K562 (cell line): Measurements from ENCODE around the gene RPS4Y1. TPM values are rescaled to one million over a fixed set of nuclear protein-coding genes. Genes with fewer than 3 reads are reported as not detected.

Experiments used
- ATAC-seq: fragments of 200-7000 bp; cut with Tn5 transposase; 3 replicates; pipeline ENCODE4 v1.9.1; 2020; ENCODE audit warnings: moderate library complexity
- BruUV-seq: library from RNA; stranded (reverse); fragments of 400-500 nt; replicated peaks from 2 replicates; lab custom pipeline; 2021; lab: Mats Ljungman, UMichigan
- CTCF ChIA-PET: fragments of 300-600 bp; formaldehyde crosslinking; extraction: SDS; loops from one replicate; lab custom pipeline; 2021; ENCODE audit warnings: low intra/inter-chr PET ratio; lab: Yijun Ruan, JAX
- POLR2A ChIA-PET: fragments of 300-600, 350-650 bp; sonication (Branson Sonifier 250); formaldehyde crosslinking; extraction: SDS; loops from one replicate; lab custom pipeline; 2021; ENCODE audit warnings: antibody characterized with exemption, inconsistent platforms; lab: Yijun Ruan, JAX
- DNase-seq, 4 experiments: peaks; one replicate each; pipeline versions ENCODE4 v3.0.0 to v3.0.0-alpha.2; 2011 to 2018; ENCODE audit warnings: low spot score in 3 of 4, mixed read lengths in 3 of 4; ENCODE audit errors: extremely low read depth in 1 of 4
- FAIRE-seq: peaks from 2 replicates; lab custom pipeline; 2011; peaks lifted over from hg19 to GRCh38; lab: Jason Lieb, UNC
- H2AFZ ChIP-seq: 2 replicates; pipeline ENCODE4 v1.6.0; 2011; ENCODE audit warnings: low read depth, low read length, control low read depth, inconsistent platforms
- H3K27ac ChIP-seq: fragments of 200-600 bp; 3 replicates; pipeline ENCODE4 v1.8.0; 2011; ENCODE audit warnings: low read depth, mild to moderate bottlenecking, control low read depth, inconsistent platforms, low read length, moderate library complexity, mixed read lengths; ENCODE audit errors: extremely low read depth
- H3K27me3 ChIP-seq, 2 experiments: fragments of 300-600 bp in 1 of 2; 2 replicates in 1 of 2; 3 replicates in 1 of 2; pipeline versions ENCODE4 v1.6.0 to v1.8.0; 2011; ENCODE audit warnings: inconsistent platforms in 2 of 2, low read length in 2 of 2, mild to moderate bottlenecking in 1 of 2, mixed read lengths in 1 of 2, moderate library complexity in 1 of 2; ENCODE audit not compliant: control insufficient read depth in 2 of 2, insufficient read depth in 2 of 2
- H3K36me3 ChIP-seq: fragments of 300-600 bp; 3 replicates; pipeline ENCODE4 v1.8.0; 2011; ENCODE audit warnings: mild to moderate bottlenecking, low read length, inconsistent platforms; ENCODE audit not compliant: control insufficient read depth, insufficient read depth
- H3K4me1 ChIP-seq, 2 experiments: fragments of 200-600 bp in 1 of 2; replicated peaks in 1 of 2; 2 replicates in 1 of 2; 3 replicates in 1 of 2; pipeline versions ENCODE4 v1.5.1 to v1.8.0; 2011; ENCODE audit warnings: inconsistent platforms in 2 of 2, low read length in 2 of 2, mild to moderate bottlenecking in 1 of 2, mixed read lengths in 1 of 2, moderate library complexity in 1 of 2; ENCODE audit not compliant: control insufficient read depth in 2 of 2, insufficient read depth in 2 of 2
- H3K4me2 ChIP-seq: 2 replicates; pipeline ENCODE4 v1.6.1; 2011; ENCODE audit warnings: low read length, control low read depth, inconsistent platforms, mixed read lengths; ENCODE audit not compliant: insufficient read depth
- H3K4me3 ChIP-seq: fragments of 200-600 bp; sonication (generic), shearing (Covaris generic); 2 replicates; pipeline ENCODE4 v1.5.1; 2016; ENCODE audit warnings: control low read depth, inconsistent platforms
- H3K79me2 ChIP-seq: fragments of 200-600 bp; 3 replicates; pipeline ENCODE4 v1.8.0; 2011; ENCODE audit warnings: low read length, inconsistent platforms; ENCODE audit not compliant: control insufficient read depth, insufficient read depth
- H3K9ac ChIP-seq, 2 experiments: 2 replicates each; pipeline versions ENCODE4 v1.6.0 to v1.6.1; 2011; ENCODE audit warnings: low read depth in 2 of 2, low read length in 2 of 2, control low read depth in 1 of 2, inconsistent platforms in 1 of 2, mild to moderate bottlenecking in 1 of 2, mixed read lengths in 1 of 2; ENCODE audit not compliant: insufficient read depth in 1 of 2
- H3K9me1 ChIP-seq: one replicate; pipeline ENCODE4 v1.6.0; 2011; ENCODE audit warnings: inconsistent platforms, mild to moderate bottlenecking, low read length, moderate library complexity; ENCODE audit not compliant: control insufficient read depth, insufficient read depth
- H3K9me3 ChIP-seq: replicated peaks from 2 replicates; pipeline ENCODE4 v1.5.1; 2011; ENCODE audit warnings: low read depth, low read length, inconsistent platforms; ENCODE audit not compliant: control insufficient read depth, insufficient read depth
- H4K20me1 ChIP-seq: replicated peaks from 2 replicates; pipeline ENCODE4 v1.6.1; 2011; ENCODE audit warnings: low read length, inconsistent platforms, mixed read lengths; ENCODE audit not compliant: control insufficient read depth, insufficient read depth
- ARHGAP35 ChIP-seq: fragments of 450-650 bp; IDR thresholded peaks from 2 replicates; pipeline ENCODE4 v1.6.1; 2018; ENCODE audit not compliant: partially characterized antibody
- ATF6 ChIP-seq: sonication (generic); formaldehyde crosslinking; IDR thresholded peaks from 2 replicates; pipeline ENCODE4 v1.4.0; 2020; ENCODE audit warnings: mild to moderate bottlenecking, missing genetic modification reagents
- BCL6 ChIP-seq: fragments of 250-450 bp; sonication (Bioruptor Pico); IDR thresholded peaks from 2 replicates; pipeline ENCODE4 v1.4.0; 2020
- ETV5 ChIP-seq: sonication (generic); formaldehyde crosslinking; IDR thresholded peaks from 2 replicates; pipeline ENCODE4 v1.4.0; 2020; ENCODE audit warnings: low read depth, mild to moderate bottlenecking, missing genetic modification reagents
- HNRNPUL1 ChIP-seq: fragments of 200-400 bp; formaldehyde crosslinking; IDR thresholded peaks from 2 replicates; pipeline ENCODE4 v1.6.1; 2017; ENCODE audit warnings: low read length
- JUNB ChIP-seq: fragments of 450-650 bp; formaldehyde crosslinking; conservative IDR thresholded peaks from 2 replicates; pipeline ENCODE4 v1.4.0; 2020; ENCODE audit warnings: mild to moderate bottlenecking
- KLF10 ChIP-seq: fragments of 250-450 bp; sonication (Bioruptor Pico); IDR thresholded peaks from 2 replicates; pipeline ENCODE4 v1.6.1; 2021; ENCODE audit warnings: matching md5 sums
- MEF2D ChIP-seq: conservative IDR thresholded peaks from 2 replicates; pipeline ENCODE4 v1.6.1; 2016; ENCODE audit warnings: low read depth, missing genetic modification characterization, missing compliant biosample characterization
- MTA2 ChIP-seq: fragments of 450-650 bp; IDR thresholded peaks from 2 replicates; pipeline ENCODE4 v1.6.1; 2016; ENCODE audit warnings: low read depth
- MXD1 ChIP-seq: fragments of 250-450 bp; sonication (Bioruptor Pico); IDR thresholded peaks from 2 replicates; pipeline ENCODE4 v1.8.0; 2021; ENCODE audit warnings: borderline replicate concordance, mild to moderate bottlenecking, moderate library complexity; ENCODE audit not compliant: poor library complexity, severe bottlenecking
- NFXL1 ChIP-seq: fragments of 450-650 bp; formaldehyde crosslinking; IDR thresholded peaks from 2 replicates; pipeline ENCODE4 v1.4.0; 2021; ENCODE audit warnings: mild to moderate bottlenecking
- RBM15 ChIP-seq: fragments of 200-400 bp; formaldehyde crosslinking; IDR thresholded peaks from 2 replicates; pipeline ENCODE4 v1.6.1; 2018; ENCODE audit warnings: mild to moderate bottlenecking, low read length, moderate library complexity; ENCODE audit not compliant: insufficient read depth
- RBM34 ChIP-seq: fragments of 200-400 bp; formaldehyde crosslinking; IDR thresholded peaks from 2 replicates; pipeline ENCODE4 v1.6.1; 2018; ENCODE audit warnings: low read length, borderline replicate concordance; ENCODE audit not compliant: insufficient read depth
- SMARCA5 ChIP-seq: fragments of 450-650 bp; IDR thresholded peaks from 2 replicates; pipeline ENCODE4 v1.6.1; 2016
- SRF ChIP-seq, 2 experiments: fragments of 250-450, 450-650 bp in 1 of 2; sonication (Bioruptor Pico) in 1 of 2; sonication (generic) in 1 of 2; formaldehyde crosslinking; IDR thresholded peaks; 2 replicates each; pipeline versions ENCODE4 v1.5.0 to v1.5.1; 2020 to 2022; ENCODE audit warnings: mild to moderate bottlenecking in 1 of 2, missing genetic modification reagents in 1 of 2
- ZBTB26 ChIP-seq: fragments of 450-650 bp; formaldehyde crosslinking; IDR thresholded peaks from 2 replicates; pipeline ENCODE4 v1.4.0; 2022; ENCODE audit warnings: missing genetic modification characterization
- ZEB2 ChIP-seq: fragments of 450-650 bp; IDR thresholded peaks from 2 replicates; pipeline ENCODE4 v1.6.1; 2016
- ZFPM2 ChIP-seq: fragments of 250-450 bp; sonication (Bioruptor Pico); IDR thresholded peaks from 2 replicates; pipeline ENCODE4 v1.5.1; 2022; ENCODE audit warnings: mild to moderate bottlenecking
- ZNF146 ChIP-seq: IDR thresholded peaks from one replicate; pipeline ENCODE4 v1.6.1; 2018; ENCODE audit warnings: missing compliant biosample characterization; ENCODE audit not compliant: unreplicated experiment
- ZNF174 ChIP-seq: fragments of 250-450 bp; sonication (Bioruptor Pico); IDR thresholded peaks from 2 replicates; pipeline ENCODE4 v1.4.0; 2020; ENCODE audit warnings: mild to moderate bottlenecking
- ZNF3 ChIP-seq: fragments of 250-450 bp; sonication (Bioruptor Pico); IDR thresholded peaks from 2 replicates; pipeline ENCODE4 v1.5.0; 2021; ENCODE audit warnings: mild to moderate bottlenecking, moderate library complexity
- ZNF511 ChIP-seq: sonication (generic); formaldehyde crosslinking; IDR thresholded peaks from 2 replicates; pipeline ENCODE4 v1.8.0; 2022; ENCODE audit warnings: mild to moderate bottlenecking, missing genetic modification reagents
- WGBS: fragments of 100-300 bp; shearing (Covaris generic); methylation state at CpG from one replicate; pipeline ENCODE4 v1.1.6; 2016; ENCODE audit warnings: low coverage, mixed read lengths; ENCODE audit not compliant: insufficient coverage; ENCODE audit errors: missing lambda C conversion rate; 5-methylcytosine and 5-hydroxymethylcytosine counted together
- in situ Hi-C: fragments of 300-500 bp; cut with MboI; formaldehyde crosslinking; loops from 4 replicates; pipeline ENCODE4 v1.15.0; 2018; ENCODE audit warnings: inconsistent platforms, mixed read lengths
- intact Hi-C: fragments of 100-400 bp; cut with micrococcal nuclease; formaldehyde crosslinking; loops from 2 replicates; pipeline ENCODE4 v1.14.2; 2022
- polyA plus RNA-seq, 8 experiments: library from polyadenylated mRNA; depleted of rRNA in 4 of 8; stranded (reverse) in 5 of 8; unstranded in 3 of 8; fragments of >200 nt; fragmentation: Nextera tagmentation in 2 of 8; fragmentation: Illumina TruSeq in 1 of 8; extraction: Ambion mirVana in 2 of 8; extraction: Trizol in 1 of 8; gene quantifications; 2 replicates each; pipeline versions ENCODE4 v1.2.1 to v1.2.3, GENCODE V29; 2011 to 2014; ENCODE audit warnings: inconsistent platforms in 1 of 8, missing spikeins in 1 of 8
- total RNA-seq, 7 experiments: library from RNA; depleted of rRNA in 6 of 7; stranded (reverse); fragments of >200 nt in 6 of 7; fragmentation: Illumina TruSeq in 2 of 7; extraction: Trizol in 2 of 7; gene quantifications; 2 replicates each; pipeline versions ENCODE4 v1.2.1 to v1.2.3, GENCODE V29; 2011 to 2021; ENCODE audit warnings: low replicate concordance in 1 of 7

The RPS4Y1 gene
- total and polyA plus RNA-seq, 9 of the 15 experiments (the other 6 are each of a cell fraction or from before 2014, with no cell fraction given): 0.40 TPM; not detected in 8

- no peak for TF ChIP-seq ZBTB26
- TF ChIP-seq ZNF3: no peak
- no peak for TF ChIP-seq ARHGAP35
- no peak for TF ChIP-seq SMARCA5
These were observed 5.4 kb downstream of the RPS4Y1 start (continued) for GRCh38 chrY:2846791-2847190.

GRCh38 chrY:2848384-2848783 lies 7.0 kb downstream of the RPS4Y1 start:
- no peak overlapping the region for H3K4me2 ChIP-seq
- no CpG with 5 or more reads among the region's 2 CpGs for WGBS
- ChIA-PET CTCF (no interaction called here), POLR2A (no interaction called here)
- ATAC-seq (no peak), FAIRE-seq (no peak), DNase-seq (no peak)
- no peaks in the 10 kb centered on the region for H3K79me2 ChIP-seq
- no peaks in the 10 kb centered on the region for H3K36me3 ChIP-seq
- no peak overlapping the region for H2AFZ ChIP-seq
- BruUV-seq: no TSS peak
- H3K4me1 ChIP-seq: no peaks in the 10 kb centered on the region
- no peaks in the 10 kb centered on the region for H3K27me3 ChIP-seq
- in situ Hi-C loops (no loop called here), intact Hi-C loops (no loop called here)
- no peaks in the 10 kb centered on the region for H3K9me1 ChIP-seq
- H3K27ac ChIP-seq: no peak overlapping the region
- H4K20me1 ChIP-seq: no peaks in the 10 kb centered on the region
- no peak overlapping the region for H3K4me3 ChIP-seq
- no peak overlapping the region for H3K9ac ChIP-seq
- H3K9me3 ChIP-seq: no peaks in the 10 kb centered on the region
- no peak for TF ChIP-seq ZNF174 (CRISPR knock-in tag)
- TF ChIP-seq RBM15: no peak
- TF ChIP-seq ZNF511 (CRISPR knock-in tag): no peak
- TF ChIP-seq JUNB (CRISPR knock-in tag): no peak
- TF ChIP-seq MXD1: no peak
- no peak for TF ChIP-seq ATF6 (CRISPR knock-in tag)
- no peak for TF ChIP-seq ZFPM2
- no peak for TF ChIP-seq SRF (CRISPR knock-in tag; IDR thresholded peaks at IDR 0.05)
- TF ChIP-seq ETV5 (CRISPR knock-in tag): no peak
- TF ChIP-seq RBM34: no peak
- TF ChIP-seq BCL6 (CRISPR knock-in tag): no peak
- TF ChIP-seq MTA2: no peak
- TF ChIP-seq NFXL1: no peak
- TF ChIP-seq KLF10: no peak
- TF ChIP-seq HNRNPUL1: no peak
- TF ChIP-seq ZNF146 (CRISPR knock-in tag): no peak
- TF ChIP-seq ZEB2: no peak
- no peak for TF ChIP-seq MEF2D
